DND-41 (cell line): ENCODE measurements around the gene DCTD.

Experiments
- ATAC-seq: fragments of 200-7000 bp; cut with Tn5 transposase; 3 replicates; pipeline ENCODE4 v1.9.1; 2021; ENCODE audit warnings: low read depth; ENCODE audit not compliant: insufficient read depth
- DNase-seq: peaks from one replicate; pipeline ENCODE4 v3.0.0-alpha.2; 2020
- H2AFZ ChIP-seq: 2 replicates; pipeline ENCODE4 v1.6.0; 2012; ENCODE audit warnings: low read depth, low read length
- H3K27ac ChIP-seq: 2 replicates; pipeline ENCODE4 v1.5.1; 2012; ENCODE audit warnings: low read length, inconsistent platforms
- H3K27me3 ChIP-seq: fragments of 200-600 bp; sonication (generic); 2 replicates; pipeline ENCODE4 v1.6.0; 2012; ENCODE audit warnings: low read length, mild to moderate bottlenecking, inconsistent platforms; ENCODE audit not compliant: insufficient read depth, poor library complexity
- H3K36me3 ChIP-seq: 2 replicates; pipeline ENCODE4 v1.5.1; 2012; ENCODE audit warnings: low read length, inconsistent platforms; ENCODE audit not compliant: insufficient read depth
- H3K4me1 ChIP-seq: 2 replicates; pipeline ENCODE4 v1.5.1; 2012; ENCODE audit warnings: mild to moderate bottlenecking, low read length; ENCODE audit not compliant: insufficient read depth
- H3K4me2 ChIP-seq: 2 replicates; pipeline ENCODE4 v1.6.0; 2012; ENCODE audit warnings: mild to moderate bottlenecking, moderate library complexity, low read length, inconsistent platforms; ENCODE audit not compliant: insufficient read depth
- H3K4me3 ChIP-seq, 2 experiments: fragments of 200-600 bp in 1 of 2; shearing (Covaris generic) in 1 of 2; 2 replicates each; pipeline ENCODE4 v1.5.1; 2012 to 2016; ENCODE audit warnings: inconsistent platforms in 2 of 2, low read length in 2 of 2, mild to moderate bottlenecking in 2 of 2, low read depth in 1 of 2, moderate library complexity in 1 of 2
- H3K79me2 ChIP-seq: 2 replicates; pipeline ENCODE4 v1.6.0; 2012; ENCODE audit warnings: low read length, inconsistent platforms; ENCODE audit not compliant: insufficient read depth
- H3K9ac ChIP-seq: 2 replicates; pipeline ENCODE4 v1.6.0; 2012; ENCODE audit warnings: low read depth, mild to moderate bottlenecking, inconsistent platforms, low read length, moderate library complexity
- H3K9me3 ChIP-seq: 2 replicates; pipeline ENCODE4 v1.5.1; 2012; ENCODE audit warnings: low read length, moderate library complexity, mild to moderate bottlenecking, inconsistent platforms; ENCODE audit not compliant: insufficient read depth, severe bottlenecking
- H4K20me1 ChIP-seq: 2 replicates; pipeline ENCODE4 v1.6.0; 2012; ENCODE audit warnings: low read length; ENCODE audit not compliant: insufficient read depth
- EZH2 ChIP-seq: IDR thresholded peaks from 3 replicates; pipeline ENCODE4 v1.6.1; 2012; ENCODE audit warnings: borderline replicate concordance, low read depth, mild to moderate bottlenecking, moderate library complexity, low read length, inconsistent platforms; ENCODE audit not compliant: severe bottlenecking
- TF ChIP-seq, protein P1 (sequence below): IDR thresholded peaks from 2 replicates; pipeline ENCODE4 v1.5.1; 2012; ENCODE audit warnings: borderline replicate concordance, low read length, moderate library complexity, mild to moderate bottlenecking; ENCODE audit not compliant: poor library complexity, severe bottlenecking; ENCODE audit errors: extremely low read depth

Gene DCTD

GRCh38 chr4:182907396-182907795, 9.8 kb downstream of the DCTD start:
- Histone ChIP-seq H3K27ac (no peak overlapping the region), H2AFZ (no peak overlapping the region), H3K36me3 (peaks cover 84% of the 10 kb centered on the region), H3K9ac (no peak overlapping the region), H3K27me3 (no peaks in the 10 kb centered on the region), H3K9me3 (no peaks in the 10 kb centered on the region), H3K4me1 (peaks cover 7% of the 10 kb centered on the region), H4K20me1 (peaks cover 33% of the 10 kb centered on the region), H3K4me2 (no peak overlapping the region), H3K4me3 (no peak overlapping the region), H3K79me2 (peaks cover 61% of the 10 kb centered on the region)
- TF ChIP-seq EZH2 = no peak
- TF ChIP-seq, protein P1, sequence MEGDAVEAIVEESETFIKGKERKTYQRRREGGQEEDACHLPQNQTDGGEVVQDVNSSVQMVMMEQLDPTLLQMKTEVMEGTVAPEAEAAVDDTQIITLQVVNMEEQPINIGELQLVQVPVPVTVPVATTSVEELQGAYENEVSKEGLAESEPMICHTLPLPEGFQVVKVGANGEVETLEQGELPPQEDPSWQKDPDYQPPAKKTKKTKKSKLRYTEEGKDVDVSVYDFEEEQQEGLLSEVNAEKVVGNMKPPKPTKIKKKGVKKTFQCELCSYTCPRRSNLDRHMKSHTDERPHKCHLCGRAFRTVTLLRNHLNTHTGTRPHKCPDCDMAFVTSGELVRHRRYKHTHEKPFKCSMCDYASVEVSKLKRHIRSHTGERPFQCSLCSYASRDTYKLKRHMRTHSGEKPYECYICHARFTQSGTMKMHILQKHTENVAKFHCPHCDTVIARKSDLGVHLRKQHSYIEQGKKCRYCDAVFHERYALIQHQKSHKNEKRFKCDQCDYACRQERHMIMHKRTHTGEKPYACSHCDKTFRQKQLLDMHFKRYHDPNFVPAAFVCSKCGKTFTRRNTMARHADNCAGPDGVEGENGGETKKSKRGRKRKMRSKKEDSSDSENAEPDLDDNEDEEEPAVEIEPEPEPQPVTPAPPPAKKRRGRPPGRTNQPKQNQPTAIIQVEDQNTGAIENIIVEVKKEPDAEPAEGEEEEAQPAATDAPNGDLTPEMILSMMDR = no peak
- no peak for ATAC-seq
- no peak for DNase-seq

- Histone ChIP-seq H4K20me1 (peaks cover 33% of the 10 kb centered on the region), H3K36me3 (peaks cover 86% of the 10 kb centered on the region), H3K4me1 (peaks cover 6% of the 10 kb centered on the region; the same call in 1 of the 2 replicates), H3K9me3 (no peaks in the 10 kb centered on the region), H3K9ac (no peak overlapping the region), H3K4me2 (no peak overlapping the region), H3K27me3 (no peaks in the 10 kb centered on the region), H3K27ac (no peak overlapping the region), H3K79me2 (peaks cover 58% of the 10 kb centered on the region), H3K4me3 (no peak overlapping the region), H2AFZ (no peak overlapping the region)
- no peak for ATAC-seq
- TF ChIP-seq, protein P1 = no peak
- no peak for TF ChIP-seq EZH2
- DNase-seq = no peak
Measured at GRCh38 chr4:182906786-182907185, 10.4 kb downstream of the DCTD start.

DNA sequence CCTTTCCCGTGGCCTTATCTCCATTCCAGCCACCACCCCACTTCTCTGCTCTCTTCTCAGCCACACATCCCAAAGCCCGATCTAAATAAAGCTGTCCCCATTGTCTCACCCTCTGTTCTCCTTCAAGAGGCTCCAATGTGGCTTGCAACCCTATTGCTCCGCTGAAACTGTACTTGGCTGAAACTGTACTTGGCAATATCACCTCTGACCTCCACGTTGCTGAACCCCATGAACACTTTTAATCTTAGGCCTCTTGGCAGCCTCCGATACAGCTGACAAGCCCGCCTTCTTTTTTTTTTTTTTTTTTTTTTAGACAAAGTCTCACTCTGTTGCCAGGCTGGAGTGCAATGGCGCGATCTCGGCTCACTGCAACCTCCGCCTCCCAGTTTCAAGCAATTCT, 12.1 kb downstream of the DCTD start:
- H3K4me3 ChIP-seq = no peak overlapping the region
- H3K4me1 ChIP-seq = no peaks in the 10 kb centered on the region
- H3K9me3 ChIP-seq = no peaks in the 10 kb centered on the region
- TF ChIP-seq EZH2 = no peak
- no peaks in the 10 kb centered on the region for H3K27me3 ChIP-seq
- peaks cover 83% of the 10 kb centered on the region for H3K36me3 ChIP-seq
- no peak overlapping the region for H2AFZ ChIP-seq
- H3K27ac ChIP-seq = no peak overlapping the region
- H3K79me2 ChIP-seq = peaks cover 40% of the 10 kb centered on the region
- DNase-seq (no peak), ATAC-seq (no peak)
- no peak overlapping the region for H3K4me2 ChIP-seq
- peaks cover 33% of the 10 kb centered on the region for H4K20me1 ChIP-seq
- no peak overlapping the region for H3K9ac ChIP-seq

- peaks cover 82% of the 10 kb centered on the region for H3K36me3 ChIP-seq
- H3K4me1 ChIP-seq = no peaks in the 10 kb centered on the region
- H4K20me1 ChIP-seq = peaks cover 31% of the 10 kb centered on the region
- no peak for DNase-seq
- no peak overlapping the region for H2AFZ ChIP-seq
- H3K4me2 ChIP-seq = no peak overlapping the region
- H3K27ac ChIP-seq = no peak overlapping the region
- H3K4me3 ChIP-seq = no peak overlapping the region
- no peak; the same call in 2 of the 3 replicates for ATAC-seq
- H3K79me2 ChIP-seq = peaks cover 36% of the 10 kb centered on the region
- TF ChIP-seq, protein P1 = no peak
- no peak for TF ChIP-seq EZH2
- H3K9me3 ChIP-seq = no peaks in the 10 kb centered on the region
- no peak overlapping the region for H3K9ac ChIP-seq
- H3K27me3 ChIP-seq = no peaks in the 10 kb centered on the region
Measured at GRCh38 chr4:182904211-182904761, 12.9 kb downstream of the DCTD start.
